AG09309 (cell line): ENCODE measurements around the gene INO80C.

Experiments
- DNase-seq: peaks from one replicate; pipeline ENCODE4 v3.0.0-alpha.2; 2010; ENCODE audit warnings: low read depth
- H3K4me3 ChIP-seq: 2 replicates; pipeline ENCODE4 v1.5.1; 2011; ENCODE audit warnings: mild to moderate bottlenecking, low read depth, low read length, moderate library complexity; ENCODE audit not compliant: control insufficient read depth
- CTCF ChIP-seq: IDR thresholded peaks from 2 replicates; pipeline ENCODE4 v1.5.1; 2011; ENCODE audit warnings: mild to moderate bottlenecking, low read depth, low read length, inconsistent platforms; ENCODE audit not compliant: insufficient read depth, control insufficient read depth; ENCODE audit errors: missing control alignments

Gene INO80C

DNA sequence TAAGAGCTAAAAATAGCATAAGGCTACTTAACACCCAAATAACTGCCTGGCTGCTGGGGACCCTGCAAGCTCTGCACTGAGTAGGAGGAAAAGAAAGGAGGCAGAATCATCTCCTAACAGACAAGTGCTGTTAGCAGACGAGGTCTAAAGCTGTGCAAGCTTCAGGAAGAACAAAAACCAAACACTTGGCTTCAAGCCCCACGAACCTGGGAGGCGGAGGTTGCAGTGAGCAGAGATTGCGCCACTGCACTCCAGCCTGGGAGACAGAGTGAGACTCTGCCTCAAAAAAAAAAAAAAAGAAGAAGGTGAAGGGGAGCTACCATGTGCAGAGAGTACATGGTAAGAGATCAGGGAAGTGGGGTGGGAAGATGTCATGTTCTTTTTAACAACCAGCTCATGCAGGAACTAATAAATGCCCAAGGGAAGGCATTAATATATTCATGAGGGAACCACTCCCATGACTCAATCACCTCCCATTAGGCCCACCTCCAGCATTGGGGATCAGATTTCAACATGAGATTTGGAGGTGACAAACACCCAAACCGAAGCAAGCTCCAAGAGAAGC lies 28.8 kb upstream of the INO80C start:
- H3K4me3 ChIP-seq: no peak overlapping the region
- no peak for TF ChIP-seq CTCF
- DNase-seq: no peak

DNA sequence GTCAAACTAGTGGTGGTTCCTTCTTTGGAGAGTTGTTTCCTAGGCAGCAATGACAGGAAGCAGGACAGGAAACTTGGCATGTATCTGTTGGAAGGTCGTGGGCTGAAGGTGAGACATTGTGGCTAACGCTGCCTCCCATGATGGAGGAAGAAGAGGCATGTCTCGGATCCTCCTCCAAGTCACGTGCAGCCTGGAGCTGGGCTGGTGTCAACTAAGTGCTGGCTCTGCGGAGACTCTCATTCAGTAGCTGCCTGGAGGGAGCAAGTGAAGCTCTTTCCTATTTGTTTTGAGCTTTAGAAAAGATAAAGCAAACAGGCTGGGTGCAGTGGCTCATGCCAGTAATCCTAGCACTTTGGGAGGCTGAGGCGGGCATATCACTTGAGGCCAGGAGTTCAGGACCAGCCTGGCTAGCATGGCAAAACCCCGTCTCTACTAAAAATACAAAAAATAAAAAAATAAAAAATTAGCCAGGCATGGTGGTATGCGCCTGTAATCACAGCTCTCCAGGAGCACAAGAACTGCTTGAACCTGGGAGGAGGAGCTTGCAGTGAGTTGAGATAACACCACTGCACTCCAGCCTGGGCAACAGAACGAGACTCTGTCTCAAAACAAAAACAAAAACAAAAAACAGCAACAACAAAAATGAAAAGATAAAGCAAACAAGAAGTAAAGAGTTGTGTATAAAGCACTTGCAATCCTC lies 28.2 kb upstream of the INO80C start:
- DNase-seq: no peak
- no peak overlapping the region for H3K4me3 ChIP-seq
- TF ChIP-seq CTCF: no peak

DNA sequence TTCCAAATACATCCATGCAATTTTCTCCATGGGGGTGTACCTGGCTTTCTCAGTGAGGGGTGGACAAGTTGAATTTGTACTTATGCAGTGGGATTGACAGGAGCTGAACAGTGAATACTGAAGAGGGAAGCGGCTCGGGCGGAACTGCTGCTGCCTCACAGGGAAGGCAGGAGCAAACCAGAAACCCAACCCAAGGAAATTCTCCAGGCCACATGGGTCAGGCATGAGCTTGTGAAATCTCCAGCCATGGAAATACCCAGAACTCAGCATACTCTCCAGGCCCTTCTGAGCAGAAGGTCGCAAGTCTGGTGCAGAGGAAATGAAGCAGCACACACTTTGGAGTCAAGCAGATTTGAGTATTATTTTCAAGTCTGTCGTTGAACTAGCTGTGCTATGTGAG lies 26.5 kb upstream of the INO80C start:
- TF ChIP-seq CTCF: no peak

GRCh38 chr18:35522130-35522959 lies 24.6 kb upstream of the INO80C start:
- TF ChIP-seq CTCF: no peak
- H3K4me3 ChIP-seq: no peak overlapping the region
- no peak for DNase-seq

More for the DNA sequence above, 26.5 kb upstream of the INO80C start:
- no peak overlapping the region for H3K4me3 ChIP-seq
- DNase-seq: no peak

DNA sequence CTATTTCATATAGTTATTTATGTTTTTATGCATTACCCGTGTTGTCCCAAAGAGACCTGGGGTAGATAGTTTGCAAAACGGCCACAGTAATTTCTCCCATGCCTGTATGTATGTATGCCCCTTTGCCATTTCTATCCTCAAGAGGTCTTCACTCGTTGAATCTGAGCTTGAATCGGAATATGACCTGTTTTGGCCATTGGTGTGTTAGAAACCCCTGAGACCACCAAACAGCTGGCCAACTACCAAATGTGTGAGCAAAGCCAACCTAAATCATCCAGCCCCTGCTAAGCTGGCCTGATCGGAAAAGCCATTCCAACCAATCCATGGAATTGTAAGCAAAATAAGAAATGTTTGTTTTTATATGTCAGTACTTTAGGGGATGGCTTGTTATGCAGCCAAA lies 23.4 kb upstream of the INO80C start:
- no peak overlapping the region for H3K4me3 ChIP-seq
- TF ChIP-seq CTCF: no peak
- no peak for DNase-seq

DNA sequence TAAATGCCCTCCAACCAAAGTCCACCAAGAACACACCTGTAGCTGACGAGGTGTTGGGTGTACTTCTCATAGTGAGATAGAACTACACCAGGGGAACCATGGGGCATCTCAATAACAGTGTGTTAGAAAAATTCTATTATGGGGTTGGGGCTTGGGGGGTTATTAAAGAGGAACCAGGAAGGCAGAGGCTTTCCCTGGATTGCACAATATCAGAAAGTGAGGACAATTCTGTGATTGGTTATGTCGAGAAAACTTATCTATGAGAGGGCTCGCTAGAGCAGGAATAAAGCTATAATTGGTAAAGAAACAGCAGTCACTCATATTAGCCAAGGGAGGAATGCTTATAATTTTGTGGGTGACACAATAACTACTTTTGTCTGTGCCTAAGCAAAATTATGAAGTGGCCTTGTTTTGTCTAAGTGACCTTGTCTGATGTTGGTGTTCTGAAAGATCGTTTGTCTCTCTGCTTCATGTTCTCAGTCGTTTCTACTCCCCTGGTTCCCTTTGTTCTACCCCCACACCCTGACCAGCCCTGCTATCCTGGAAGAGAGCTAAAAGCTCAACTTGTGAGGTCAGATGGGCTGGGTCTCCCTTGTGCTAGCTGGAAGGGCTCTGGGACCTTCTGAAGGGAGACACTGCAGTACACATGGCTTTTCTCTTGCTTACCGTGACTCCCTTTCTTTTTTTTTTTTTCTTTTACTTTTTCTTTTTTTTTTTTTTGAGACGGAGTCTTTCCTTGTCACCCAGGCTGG lies 21.6 kb upstream of the INO80C start:
- TF ChIP-seq CTCF: no peak
- DNase-seq: no peak
- H3K4me3 ChIP-seq: no peak overlapping the region
